AG10803 (cell line): ENCODE results near the gene AGAP1.
A peak's percentile ranks its signal among the peaks of the same experiment; 100 is the strongest.

Experiments used
- DNase-seq: peaks from one replicate; pipeline ENCODE4 v3.0.0; 2010; ENCODE audit warnings: low read depth
- H3K4me3 ChIP-seq: 2 replicates; pipeline ENCODE4 v1.5.1; 2011; ENCODE audit warnings: mild to moderate bottlenecking, low read length, control low read depth
- TF ChIP-seq, protein P1 (sequence below): conservative IDR thresholded peaks from 2 replicates; pipeline ENCODE4 v1.5.1; 2011; ENCODE audit warnings: mild to moderate bottlenecking, low read length, control low read depth, inconsistent platforms

The AGAP1 gene

DNA sequence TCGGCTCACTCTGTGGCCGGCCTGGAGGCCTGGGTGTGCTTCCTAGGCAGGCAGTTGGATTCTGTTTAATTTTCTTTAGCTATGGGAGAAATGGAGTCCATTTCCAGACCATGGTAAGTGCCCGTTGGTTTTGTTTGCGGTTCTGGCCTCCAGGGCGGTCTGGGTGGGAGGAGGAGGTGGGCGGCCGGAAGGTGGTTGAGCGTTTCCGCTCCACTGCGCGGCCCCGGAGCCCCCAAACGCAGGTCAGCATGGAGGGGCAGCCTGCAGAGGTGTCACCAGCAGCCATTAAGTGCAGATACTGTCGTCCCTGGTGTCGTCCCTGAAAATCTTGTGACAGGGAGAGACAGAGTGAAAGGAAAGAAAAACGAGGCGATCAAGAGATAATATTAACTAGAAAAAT lies 370.5 kb downstream of the AGAP1 start:
- no peak for DNase-seq
- TF ChIP-seq, protein P1, sequence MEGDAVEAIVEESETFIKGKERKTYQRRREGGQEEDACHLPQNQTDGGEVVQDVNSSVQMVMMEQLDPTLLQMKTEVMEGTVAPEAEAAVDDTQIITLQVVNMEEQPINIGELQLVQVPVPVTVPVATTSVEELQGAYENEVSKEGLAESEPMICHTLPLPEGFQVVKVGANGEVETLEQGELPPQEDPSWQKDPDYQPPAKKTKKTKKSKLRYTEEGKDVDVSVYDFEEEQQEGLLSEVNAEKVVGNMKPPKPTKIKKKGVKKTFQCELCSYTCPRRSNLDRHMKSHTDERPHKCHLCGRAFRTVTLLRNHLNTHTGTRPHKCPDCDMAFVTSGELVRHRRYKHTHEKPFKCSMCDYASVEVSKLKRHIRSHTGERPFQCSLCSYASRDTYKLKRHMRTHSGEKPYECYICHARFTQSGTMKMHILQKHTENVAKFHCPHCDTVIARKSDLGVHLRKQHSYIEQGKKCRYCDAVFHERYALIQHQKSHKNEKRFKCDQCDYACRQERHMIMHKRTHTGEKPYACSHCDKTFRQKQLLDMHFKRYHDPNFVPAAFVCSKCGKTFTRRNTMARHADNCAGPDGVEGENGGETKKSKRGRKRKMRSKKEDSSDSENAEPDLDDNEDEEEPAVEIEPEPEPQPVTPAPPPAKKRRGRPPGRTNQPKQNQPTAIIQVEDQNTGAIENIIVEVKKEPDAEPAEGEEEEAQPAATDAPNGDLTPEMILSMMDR = no peak
- no peak overlapping the region for H3K4me3 ChIP-seq

GRCh38 chr2:235864733-235865515 lies 371.1 kb downstream of the AGAP1 start:
- TF ChIP-seq, protein P1 = no peak
- DNase-seq = peak; percentile 50
- H3K4me3 ChIP-seq = no peak overlapping the region

GRCh38 chr2:235866373-235866772 lies 372.5 kb downstream of the AGAP1 start:
- DNase-seq = no peak
- TF ChIP-seq, protein P1 = no peak
- no peak overlapping the region for H3K4me3 ChIP-seq

DNA sequence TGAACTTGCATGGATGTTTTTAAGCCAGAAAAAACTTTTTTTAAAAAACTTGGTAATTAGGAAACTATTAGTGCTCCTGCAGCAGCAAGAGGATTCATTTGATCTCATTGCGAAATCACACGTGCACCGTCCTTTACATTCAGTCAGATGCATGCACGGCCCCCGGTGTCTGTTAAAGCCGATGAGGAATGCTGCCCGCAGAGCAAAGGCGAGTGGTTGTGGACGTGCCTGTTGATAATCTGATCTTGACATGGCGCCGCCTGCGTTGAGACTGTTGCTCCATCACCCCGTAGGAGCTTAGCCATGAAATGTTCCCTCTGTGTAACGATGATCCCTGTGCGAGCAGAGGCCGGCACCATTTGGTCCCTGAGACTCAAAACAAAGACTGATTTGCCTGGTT lies 374.4 kb downstream of the AGAP1 start:
- DNase-seq = no peak
- TF ChIP-seq, protein P1 = no peak
- no peak overlapping the region for H3K4me3 ChIP-seq

DNA sequence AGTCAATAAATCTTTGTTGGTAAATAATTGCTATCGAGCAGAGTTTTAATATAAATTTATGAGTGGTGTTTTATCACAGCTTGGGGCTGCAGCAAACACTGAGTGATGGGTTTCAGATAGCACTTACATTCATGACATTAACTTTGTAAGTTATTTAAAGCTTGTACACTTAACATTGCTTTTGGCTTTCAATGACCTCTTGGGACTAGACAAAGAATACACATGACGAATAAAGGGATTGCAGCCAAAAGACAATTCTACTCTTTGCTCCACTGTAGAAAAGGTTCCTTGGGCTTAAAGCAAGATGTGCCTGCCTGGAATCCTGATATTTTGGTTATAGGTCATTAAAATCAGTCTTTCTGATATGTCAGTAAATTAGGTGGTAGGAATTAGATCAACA lies 374.8 kb downstream of the AGAP1 start:
- no peak for DNase-seq
- TF ChIP-seq, protein P1 = no peak
- no peak overlapping the region for H3K4me3 ChIP-seq

GRCh38 chr2:235870515-235870914 lies 376.7 kb downstream of the AGAP1 start:
- no peak for DNase-seq
- TF ChIP-seq, protein P1 = no peak
- no peak overlapping the region for H3K4me3 ChIP-seq

DNA sequence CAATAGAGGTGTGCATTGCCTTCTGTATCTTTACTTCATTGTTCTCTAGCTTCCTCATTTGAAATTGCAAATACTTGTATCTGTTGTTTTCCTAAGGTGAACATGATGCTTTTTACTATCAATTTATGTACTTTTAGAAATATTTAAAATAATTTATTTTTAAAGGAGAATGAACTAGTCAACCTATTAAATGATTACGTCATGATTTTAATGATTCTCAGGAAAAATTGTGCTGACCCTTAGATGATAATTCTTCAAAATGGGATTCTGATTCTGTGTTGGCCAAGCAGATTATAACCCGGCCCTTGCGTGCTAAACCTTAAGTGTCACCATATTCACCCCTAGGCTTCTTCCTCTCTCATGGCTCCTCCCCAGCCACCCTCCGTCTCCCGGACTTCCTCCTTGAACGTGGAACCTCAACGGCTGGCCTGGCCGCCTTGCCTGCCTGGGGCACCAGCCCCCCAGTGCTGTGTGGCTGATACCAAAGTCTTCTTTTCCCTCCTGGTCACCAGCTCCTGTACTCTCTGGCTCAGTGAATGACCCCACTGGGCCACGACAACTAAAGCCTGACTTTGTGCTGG lies 382.3 kb downstream of the AGAP1 start:
- TF ChIP-seq, protein P1 = no peak
- no peak overlapping the region for H3K4me3 ChIP-seq
- no peak for DNase-seq
